ENCODE data around the gene RIN3. TPM values are rescaled to one million over a fixed set of nuclear protein-coding genes. Genes with fewer than 3 reads are reported as not detected.

Gene RIN3
- total and polyA plus RNA-seq, 10 of the 15 experiments (the other 5 are each of a cell fraction or from before 2014, with no cell fraction given), result 0.91 to 23.3 (median 6.3) TPM

- no peaks in the 10 kb centered on the region for H3K9me3 ChIP-seq (replicated peaks; ENCODE audit: control insufficient read depth, insufficient read depth, low read length)
- POLR2A ChIA-PET, result interaction anchor here (0.5 kb wide), 1 partner anchor 40 kb away, joined by 3 read pairs; no protein-coding TSS in a partner anchor
- no peak for ATAC-seq
These were observed 172.3 kb downstream of the RIN3 start for GRCh38 chr14:92685784-92686355.

More at GRCh38 chr14:92685784-92686355, 172.3 kb downstream of the RIN3 start:
- Histone ChIP-seq H3K27me3 (replicated peaks in 1 of 2; ENCODE audit: control insufficient read depth in 2 of 2, insufficient read depth in 2 of 2, low read length in 1 of 2) (no peaks in the 10 kb centered on the region), H3K27ac (ENCODE audit: control insufficient read depth, insufficient read depth) (no peak overlapping the region), H3K36me3 (ENCODE audit: control insufficient read depth in 2 of 2, insufficient read depth in 2 of 2, low read length in 1 of 2) (peaks cover 0 to 23% of the 10 kb centered on the region in 2 experiments; a peak in 3 of 4 replicates), H3K9ac (ENCODE audit: control insufficient read depth, insufficient read depth, low read length) (no peak overlapping the region), H3K4me2 (ENCODE audit: control insufficient read depth, insufficient read depth) (no peak overlapping the region), H4K20me1 (ENCODE audit: control insufficient read depth, insufficient read depth) (no peaks in the 10 kb centered on the region), H3K4me1 (ENCODE audit: control insufficient read depth, insufficient read depth, low read length) (peaks cover 4% of the 10 kb centered on the region), H3K4me3 (no peak overlapping the region), H3K79me2 (ENCODE audit: control insufficient read depth, insufficient read depth, low read length) (no peaks in the 10 kb centered on the region), H2AFZ (ENCODE audit: control insufficient read depth, low read depth, low read length) (no peak overlapping the region)
- DNase-seq (ENCODE audit: low read depth, low spot score), result no peak
- in situ Hi-C loops (cut with MboI) (loop anchor here (25.0 kb wide), 1 partner anchor 549 kb away; no protein-coding TSS in a partner anchor), intact Hi-C loops (cut with micrococcal nuclease; ENCODE audit: unreplicated experiment) (loop anchor here (2.0 to 10.0 kb wide), 2 partner anchors 97 to 361 kb away; partner anchors contain the start of gene SLC24A4)
- ChIA-PET RAD21 (ENCODE audit: unreplicated experiment) (interaction anchor here (1.0 to 1.6 kb wide), 6 partner anchors 13 to 124 kb away, joined by 3 to 4 read pairs (median 4); no protein-coding TSS in a partner anchor), SMC1A (ENCODE audit: uncharacterized antibody, unreplicated experiment) (interaction anchor here (1.1 to 2.9 kb wide), 4 partner anchors 9 to 225 kb away, joined by 3 to 8 read pairs (median 4); no protein-coding TSS in a partner anchor), CTCF (interaction anchor here (0.8 to 3.3 kb wide), 18 partner anchors 9 to 551 kb away, joined by 3 to 18 read pairs (median 4); no protein-coding TSS in a partner anchor)
- 85% methylated on average over 4 of the region's 4 CpGs for WGBS (ENCODE audit: insufficient coverage, insufficient replicate concordance, low lambda C conversion rate, missing lambda C conversion rate)
- no TSS peak for BruUV-seq (replicated peaks)
- TF ChIP-seq, protein P1, sequence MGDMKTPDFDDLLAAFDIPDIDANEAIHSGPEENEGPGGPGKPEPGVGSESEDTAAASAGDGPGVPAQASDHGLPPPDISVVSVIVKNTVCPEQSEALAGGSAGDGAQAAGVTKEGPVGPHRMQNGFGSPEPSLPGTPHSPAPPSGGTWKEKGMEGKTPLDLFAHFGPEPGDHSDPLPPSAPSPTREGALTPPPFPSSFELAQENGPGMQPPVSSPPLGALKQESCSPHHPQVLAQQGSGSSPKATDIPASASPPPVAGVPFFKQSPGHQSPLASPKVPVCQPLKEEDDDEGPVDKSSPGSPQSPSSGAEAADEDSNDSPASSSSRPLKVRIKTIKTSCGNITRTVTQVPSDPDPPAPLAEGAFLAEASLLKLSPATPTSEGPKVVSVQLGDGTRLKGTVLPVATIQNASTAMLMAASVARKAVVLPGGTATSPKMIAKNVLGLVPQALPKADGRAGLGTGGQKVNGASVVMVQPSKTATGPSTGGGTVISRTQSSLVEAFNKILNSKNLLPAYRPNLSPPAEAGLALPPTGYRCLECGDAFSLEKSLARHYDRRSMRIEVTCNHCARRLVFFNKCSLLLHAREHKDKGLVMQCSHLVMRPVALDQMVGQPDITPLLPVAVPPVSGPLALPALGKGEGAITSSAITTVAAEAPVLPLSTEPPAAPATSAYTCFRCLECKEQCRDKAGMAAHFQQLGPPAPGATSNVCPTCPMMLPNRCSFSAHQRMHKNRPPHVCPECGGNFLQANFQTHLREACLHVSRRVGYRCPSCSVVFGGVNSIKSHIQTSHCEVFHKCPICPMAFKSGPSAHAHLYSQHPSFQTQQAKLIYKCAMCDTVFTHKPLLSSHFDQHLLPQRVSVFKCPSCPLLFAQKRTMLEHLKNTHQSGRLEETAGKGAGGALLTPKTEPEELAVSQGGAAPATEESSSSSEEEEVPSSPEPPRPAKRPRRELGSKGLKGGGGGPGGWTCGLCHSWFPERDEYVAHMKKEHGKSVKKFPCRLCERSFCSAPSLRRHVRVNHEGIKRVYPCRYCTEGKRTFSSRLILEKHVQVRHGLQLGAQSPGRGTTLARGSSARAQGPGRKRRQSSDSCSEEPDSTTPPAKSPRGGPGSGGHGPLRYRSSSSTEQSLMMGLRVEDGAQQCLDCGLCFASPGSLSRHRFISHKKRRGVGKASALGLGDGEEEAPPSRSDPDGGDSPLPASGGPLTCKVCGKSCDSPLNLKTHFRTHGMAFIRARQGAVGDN (IDR thresholded peaks at IDR 0.05), result no peak
- TF ChIP-seq, protein P2, sequence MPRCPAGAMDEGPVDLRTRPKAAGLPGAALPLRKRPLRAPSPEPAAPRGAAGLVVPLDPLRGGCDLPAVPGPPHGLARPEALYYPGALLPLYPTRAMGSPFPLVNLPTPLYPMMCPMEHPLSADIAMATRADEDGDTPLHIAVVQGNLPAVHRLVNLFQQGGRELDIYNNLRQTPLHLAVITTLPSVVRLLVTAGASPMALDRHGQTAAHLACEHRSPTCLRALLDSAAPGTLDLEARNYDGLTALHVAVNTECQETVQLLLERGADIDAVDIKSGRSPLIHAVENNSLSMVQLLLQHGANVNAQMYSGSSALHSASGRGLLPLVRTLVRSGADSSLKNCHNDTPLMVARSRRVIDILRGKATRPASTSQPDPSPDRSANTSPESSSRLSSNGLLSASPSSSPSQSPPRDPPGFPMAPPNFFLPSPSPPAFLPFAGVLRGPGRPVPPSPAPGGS (IDR thresholded peaks at IDR 0.05; ENCODE audit: borderline replicate concordance, insufficient read depth, low read depth, low read length, poor library complexity, severe bottlenecking), result no peak
- no peak for TF ChIP-seq SPI1 (IDR thresholded peaks at IDR 0.05; ENCODE audit: borderline replicate concordance, insufficient read depth, low read depth, low read length)
- no peak for FAIRE-seq
